ENCODE results near the gene CNTD1. TPM values are rescaled to one million over a fixed set of nuclear protein-coding genes. Genes with fewer than 3 reads are reported as not detected.
A peak's percentile ranks its signal among the peaks of the same experiment; 100 is the strongest.
"Not testable (repeated sequence)": the region's sequence is repeated elsewhere in the genome, so short reads cannot be mapped to it uniquely, and the experiment has no call there.

The CNTD1 gene
- total RNA-seq, 1 donor from 2014 or later: not detected

DNA sequence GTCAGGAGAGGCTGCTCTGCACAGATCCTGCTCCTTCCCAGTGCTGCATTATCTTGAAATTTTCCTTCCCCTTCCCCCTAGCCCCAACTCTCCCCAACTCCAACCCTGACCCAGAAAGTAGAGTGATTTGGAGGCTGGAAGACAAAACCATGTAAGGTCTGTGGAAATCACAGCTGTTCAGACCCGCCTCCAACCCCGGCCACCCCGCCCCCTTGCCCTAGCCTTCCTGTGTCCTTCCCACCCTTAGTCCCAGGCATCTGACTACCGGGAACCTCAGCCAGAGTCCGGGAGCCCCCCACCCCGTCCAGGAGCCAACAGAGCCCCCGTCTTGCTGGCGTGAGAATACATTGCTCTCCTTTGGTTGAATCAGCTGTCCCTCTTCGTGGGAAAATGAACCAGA lies 52.3 kb downstream of the CNTD1 start, which contains the start of gene AOC3:
AOC3 (plus strand) TSS at position 246 of the 400 bp plus-strand sequence; CDS start at position 391, 145 bp downstream.
- Histone ChIP-seq H2AFZ (ENCODE audit: low read depth, low read length) (no peak within 1 kb of the TSS), H3K36me3 (ENCODE audit: insufficient read depth, low read length) (no peaks in the 10 kb centered on the region), H3K4me3 (ENCODE audit: insufficient read depth, low read depth, low read length) (no peak within 1 kb of the TSS), H3K27me3 (ENCODE audit: insufficient read depth, low read length) (peaks cover 5% of the 10 kb centered on the region), H3K9me3 (ENCODE audit: insufficient read depth, low read depth, low read length) (no peaks in the 10 kb centered on the region), H3K79me2 (ENCODE audit: insufficient read depth, low read length) (no peaks in the 10 kb centered on the region), H3K9ac (ENCODE audit: low read length) (no peak within 1 kb of the TSS), H3K4me1 (ENCODE audit: insufficient read depth, low read length) (no peaks in the 10 kb centered on the region), H3K4me2 (ENCODE audit: low read length) (no peak within 1 kb of the TSS), H3K27ac (ENCODE audit: low read depth, low read length) (no peak within 1 kb of the TSS), H4K20me1 (ENCODE audit: insufficient read depth, low read length) (peaks cover 10% of the 10 kb centered on the region)
- no peak within 1 kb of the TSS for H3K27ac Mint-ChIP-seq (ENCODE audit: unreplicated experiment)
- H3K36me3 Mint-ChIP-seq (ENCODE audit: low read depth, unreplicated experiment): peaks cover 12% of the 10 kb centered on the region
- DNase-seq (ENCODE audit: low read depth) (no peak), FAIRE-seq (no peak)
- H3K27me3 Mint-ChIP-seq (ENCODE audit: low read depth, unreplicated experiment): peaks cover 18% of the 10 kb centered on the region
- H3K4me3 Mint-ChIP-seq (ENCODE audit: unreplicated experiment): peak within 1 kb of the TSS; percentile 50
- TF ChIP-seq, protein P1, sequence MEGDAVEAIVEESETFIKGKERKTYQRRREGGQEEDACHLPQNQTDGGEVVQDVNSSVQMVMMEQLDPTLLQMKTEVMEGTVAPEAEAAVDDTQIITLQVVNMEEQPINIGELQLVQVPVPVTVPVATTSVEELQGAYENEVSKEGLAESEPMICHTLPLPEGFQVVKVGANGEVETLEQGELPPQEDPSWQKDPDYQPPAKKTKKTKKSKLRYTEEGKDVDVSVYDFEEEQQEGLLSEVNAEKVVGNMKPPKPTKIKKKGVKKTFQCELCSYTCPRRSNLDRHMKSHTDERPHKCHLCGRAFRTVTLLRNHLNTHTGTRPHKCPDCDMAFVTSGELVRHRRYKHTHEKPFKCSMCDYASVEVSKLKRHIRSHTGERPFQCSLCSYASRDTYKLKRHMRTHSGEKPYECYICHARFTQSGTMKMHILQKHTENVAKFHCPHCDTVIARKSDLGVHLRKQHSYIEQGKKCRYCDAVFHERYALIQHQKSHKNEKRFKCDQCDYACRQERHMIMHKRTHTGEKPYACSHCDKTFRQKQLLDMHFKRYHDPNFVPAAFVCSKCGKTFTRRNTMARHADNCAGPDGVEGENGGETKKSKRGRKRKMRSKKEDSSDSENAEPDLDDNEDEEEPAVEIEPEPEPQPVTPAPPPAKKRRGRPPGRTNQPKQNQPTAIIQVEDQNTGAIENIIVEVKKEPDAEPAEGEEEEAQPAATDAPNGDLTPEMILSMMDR (IDR thresholded peaks at IDR 0.05; ENCODE audit: insufficient read depth, low read depth, low read length): no peak
- TF ChIP-seq EZH2 (IDR thresholded peaks at IDR 0.05; ENCODE audit: insufficient read depth, low read length): no peak
- H3K9me3 Mint-ChIP-seq (ENCODE audit: unreplicated experiment): no peaks in the 10 kb centered on the region
- H3K4me1 Mint-ChIP-seq (ENCODE audit: low read depth, unreplicated experiment): peaks cover 6% of the 10 kb centered on the region

DNA sequence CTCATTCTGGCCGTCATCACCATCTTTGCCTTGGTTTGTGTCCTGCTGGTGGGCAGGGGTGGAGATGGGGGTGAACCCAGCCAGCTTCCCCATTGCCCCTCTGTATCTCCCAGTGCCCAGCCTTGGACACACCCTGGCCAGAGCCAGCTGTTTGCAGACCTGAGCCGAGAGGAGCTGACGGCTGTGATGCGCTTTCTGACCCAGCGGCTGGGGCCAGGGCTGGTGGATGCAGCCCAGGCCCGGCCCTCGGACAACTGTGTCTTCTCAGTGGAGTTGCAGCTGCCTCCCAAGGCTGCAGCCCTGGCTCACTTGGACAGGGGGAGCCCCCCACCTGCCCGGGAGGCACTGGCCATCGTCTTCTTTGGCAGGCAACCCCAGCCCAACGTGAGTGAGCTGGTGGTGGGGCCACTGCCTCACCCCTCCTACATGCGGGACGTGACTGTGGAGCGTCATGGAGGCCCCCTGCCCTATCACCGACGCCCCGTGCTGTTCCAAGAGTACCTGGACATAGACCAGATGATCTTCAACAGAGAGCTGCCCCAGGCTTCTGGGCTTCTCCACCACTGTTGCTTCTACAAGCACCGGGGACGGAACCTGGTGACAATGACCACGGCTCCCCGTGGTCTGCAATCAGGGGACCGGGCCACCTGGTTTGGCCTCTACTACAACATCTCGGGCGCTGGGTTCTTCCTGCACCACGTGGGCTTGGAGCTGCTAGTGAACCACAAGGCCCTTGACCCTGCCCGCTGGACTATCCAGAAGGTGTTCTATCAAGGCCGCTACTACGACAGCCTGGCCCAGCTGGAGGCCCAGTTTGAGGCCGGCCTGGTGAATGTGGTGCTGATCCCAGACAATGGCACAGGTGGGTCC lies 52.9 kb downstream of the CNTD1 start:
- not testable (repeated sequence) for H3K27me3 ChIP-seq (ENCODE audit: insufficient read depth, low read length); H3K9me3 Mint-ChIP-seq (ENCODE audit: unreplicated experiment); FAIRE-seq; H3K4me3 Mint-ChIP-seq (ENCODE audit: unreplicated experiment); H3K9me3 ChIP-seq (ENCODE audit: insufficient read depth, low read depth, low read length); H3K79me2 ChIP-seq (ENCODE audit: insufficient read depth, low read length); H3K4me3 ChIP-seq (ENCODE audit: insufficient read depth, low read depth, low read length); H4K20me1 ChIP-seq (ENCODE audit: insufficient read depth, low read length); H3K27ac Mint-ChIP-seq (ENCODE audit: unreplicated experiment); H3K9ac ChIP-seq (ENCODE audit: low read length); H3K4me2 ChIP-seq (ENCODE audit: low read length); DNase-seq (ENCODE audit: low read depth); H3K36me3 ChIP-seq (ENCODE audit: insufficient read depth, low read length); H3K27ac ChIP-seq (ENCODE audit: low read depth, low read length); H3K4me1 Mint-ChIP-seq (ENCODE audit: low read depth, unreplicated experiment); H2AFZ ChIP-seq (ENCODE audit: low read depth, low read length); H3K4me1 ChIP-seq (ENCODE audit: insufficient read depth, low read length)
- peaks cover 18% of the 10 kb centered on the region for H3K27me3 Mint-ChIP-seq (ENCODE audit: low read depth, unreplicated experiment)
- H3K36me3 Mint-ChIP-seq (ENCODE audit: low read depth, unreplicated experiment): peaks cover 12% of the 10 kb centered on the region

DNA sequence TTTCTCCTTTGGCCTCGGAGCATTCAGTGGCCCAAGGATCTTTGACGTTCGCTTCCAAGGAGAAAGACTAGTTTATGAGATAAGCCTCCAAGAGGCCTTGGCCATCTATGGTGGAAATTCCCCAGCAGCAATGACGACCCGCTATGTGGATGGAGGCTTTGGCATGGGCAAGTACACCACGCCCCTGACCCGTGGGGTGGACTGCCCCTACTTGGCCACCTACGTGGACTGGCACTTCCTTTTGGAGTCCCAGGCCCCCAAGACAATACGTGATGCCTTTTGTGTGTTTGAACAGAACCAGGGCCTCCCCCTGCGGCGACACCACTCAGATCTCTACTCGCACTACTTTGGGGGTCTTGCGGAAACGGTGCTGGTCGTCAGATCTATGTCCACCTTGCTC lies 53.7 kb downstream of the CNTD1 start:
- no peaks in the 10 kb centered on the region for H3K79me2 ChIP-seq (ENCODE audit: insufficient read depth, low read length)
- Mint-ChIP-seq H3K27me3 (ENCODE audit: low read depth, unreplicated experiment) (peaks cover 22% of the 10 kb centered on the region), H3K9me3 (ENCODE audit: unreplicated experiment) (no peaks in the 10 kb centered on the region), H3K4me1 (ENCODE audit: low read depth, unreplicated experiment) (peaks cover 2% of the 10 kb centered on the region), H3K36me3 (ENCODE audit: low read depth, unreplicated experiment) (peaks cover 16% of the 10 kb centered on the region), H3K4me3 (ENCODE audit: unreplicated experiment) (no peak overlapping the region), H3K27ac (ENCODE audit: unreplicated experiment) (no peak overlapping the region)
- no peak overlapping the region for H3K9ac ChIP-seq (ENCODE audit: low read length)
- H4K20me1 ChIP-seq (ENCODE audit: insufficient read depth, low read length): no peaks in the 10 kb centered on the region
- H3K4me2 ChIP-seq (ENCODE audit: low read length): no peak overlapping the region
- no peaks in the 10 kb centered on the region for H3K36me3 ChIP-seq (ENCODE audit: insufficient read depth, low read length)
- peaks cover 5% of the 10 kb centered on the region for H3K27me3 ChIP-seq (ENCODE audit: insufficient read depth, low read length)
- no peaks in the 10 kb centered on the region for H3K4me1 ChIP-seq (ENCODE audit: insufficient read depth, low read length)
- TF ChIP-seq EZH2 (IDR thresholded peaks at IDR 0.05; ENCODE audit: insufficient read depth, low read length): no peak
- TF ChIP-seq, protein P1 (IDR thresholded peaks at IDR 0.05; ENCODE audit: insufficient read depth, low read depth, low read length): no peak
- FAIRE-seq: no peak
- H3K4me3 ChIP-seq (ENCODE audit: insufficient read depth, low read depth, low read length): no peak overlapping the region
- no peak overlapping the region for H3K27ac ChIP-seq (ENCODE audit: low read depth, low read length)
- no peaks in the 10 kb centered on the region for H3K9me3 ChIP-seq (ENCODE audit: insufficient read depth, low read depth, low read length)
- DNase-seq (ENCODE audit: low read depth): no peak
- H2AFZ ChIP-seq (ENCODE audit: low read depth, low read length): no peak overlapping the region
